Activated naive CD4-positive, alpha-beta T cell (primary cell): ENCODE measurements around the gene EGFLAM.
"Not testable (repeated sequence)": the region's sequence is repeated elsewhere in the genome, so short reads cannot be mapped to it uniquely, and the experiment has no call there.

Source experiments
- DNase-seq, 4 experiments: peaks; one replicate each; lab custom pipeline; 2025; lab: John Stamatoyannopoulos, UW

Gene EGFLAM

GRCh38 chr5:38329132-38329715 is 70.9 kb downstream of the EGFLAM start:
- no peak for DNase-seq

GRCh38 chr5:38330207-38330606 is 71.8 kb downstream of the EGFLAM start:
- DNase-seq, result no peak

GRCh38 chr5:38331831-38332230 is 73.5 kb downstream of the EGFLAM start:
- no peak for DNase-seq

- DNase-seq, result not testable (repeated sequence)
Measured at GRCh38 chr5:38333181-38333580, 74.8 kb downstream of the EGFLAM start.

- DNase-seq, result no peak
Measured at GRCh38 chr5:38338455-38338854, 80.1 kb downstream of the EGFLAM start.

- no peak for DNase-seq
Measured at GRCh38 chr5:38339446-38339845, 81.1 kb downstream of the EGFLAM start.

GRCh38 chr5:38341056-38341455 is 82.7 kb downstream of the EGFLAM start:
- no peak for DNase-seq

- no peak for DNase-seq
Measured at GRCh38 chr5:38341641-38342040, 83.3 kb downstream of the EGFLAM start.

GRCh38 chr5:38342261-38342660 is 83.9 kb downstream of the EGFLAM start:
- DNase-seq, result no peak

- DNase-seq, result no peak
Measured at GRCh38 chr5:38344891-38345290, 86.5 kb downstream of the EGFLAM start.

GRCh38 chr5:38346593-38346992 is 88.2 kb downstream of the EGFLAM start:
- no peak for DNase-seq

GRCh38 chr5:38347040-38347763 is 88.8 kb downstream of the EGFLAM start:
- no peak for DNase-seq

GRCh38 chr5:38347896-38348295 is 89.5 kb downstream of the EGFLAM start:
- DNase-seq, result no peak

GRCh38 chr5:38360323-38361061 is 102.1 kb downstream of the EGFLAM start:
- DNase-seq, result no peak

GRCh38 chr5:38362713-38363112 is 104.4 kb downstream of the EGFLAM start:
- DNase-seq, result no peak

GRCh38 chr5:38364825-38365224 is 106.5 kb downstream of the EGFLAM start:
- DNase-seq, result no peak

GRCh38 chr5:38367410-38367809 is 109.1 kb downstream of the EGFLAM start:
- no peak for DNase-seq

GRCh38 chr5:38367966-38368365 is 109.6 kb downstream of the EGFLAM start:
- DNase-seq, result no peak

GRCh38 chr5:38369692-38370091 is 111.3 kb downstream of the EGFLAM start:
- no peak for DNase-seq

GRCh38 chr5:38370358-38371100 is 112.2 kb downstream of the EGFLAM start:
- no peak for DNase-seq

GRCh38 chr5:38371596-38371995 is 113.2 kb downstream of the EGFLAM start:
- DNase-seq, result no peak

GRCh38 chr5:38373743-38374142 is 115.4 kb downstream of the EGFLAM start:
- no peak for DNase-seq
